T-helper 1 cell (primary cell): Measurements from ENCODE around the gene APCS.

Experiments used
- DNase-seq, 5 donors: peaks; one replicate each; pipeline ENCODE4 v3.0.0-alpha.2; 2012 to 2020
- total RNA-seq, 4 donors: gene quantifications; one replicate each; lab custom pipeline; 2026; lab: John Stamatoyannopoulos, UW

The APCS gene
- total RNA-seq: 0 reads per million in 4 donors

- no peak for DNase-seq
Observed at GRCh38 chr1:159587461-159587951, at the start of gene APCS. Gene APCS, plus strand, starts transcription at chr1:159587826. Its CDS starts 96 bp downstream, at chr1:159587922.

- no peak for DNase-seq
Observed at GRCh38 chr1:159548126-159548525, 39.5 kb upstream of the APCS start.

- no peak for DNase-seq
Observed at GRCh38 chr1:159554261-159554660, 33.4 kb upstream of the APCS start.

GRCh38 chr1:159554696-159555095, 32.9 kb upstream of the APCS start:
- no peak for DNase-seq

- no peak for DNase-seq
Observed at GRCh38 chr1:159556931-159557369, 30.7 kb upstream of the APCS start.

- DNase-seq: no peak
Observed at GRCh38 chr1:159560599-159560998, 27.0 kb upstream of the APCS start.

- DNase-seq: no peak
Observed at GRCh38 chr1:159561497-159561896, 26.1 kb upstream of the APCS start.

- DNase-seq: no peak
Observed at GRCh38 chr1:159562680-159563079, 24.9 kb upstream of the APCS start.

- DNase-seq: no peak
Observed at GRCh38 chr1:159577446-159577845, 10.2 kb upstream of the APCS start.

- DNase-seq: no peak
Observed at GRCh38 chr1:159580340-159580739, 7.3 kb upstream of the APCS start.

- DNase-seq: no peak
Observed at GRCh38 chr1:159581422-159581821, 6.2 kb upstream of the APCS start.

GRCh38 chr1:159584536-159584935, 3.1 kb upstream of the APCS start:
- no peak for DNase-seq

- no peak for DNase-seq
Observed at GRCh38 chr1:159591981-159592380, 4.4 kb downstream of the APCS start.

- DNase-seq: no peak
Observed at GRCh38 chr1:159594625-159595405, 7.2 kb downstream of the APCS start.

- no peak for DNase-seq
Observed at GRCh38 chr1:159598196-159598595, 10.6 kb downstream of the APCS start.

GRCh38 chr1:159600894-159601293, 13.3 kb downstream of the APCS start:
- no peak for DNase-seq

GRCh38 chr1:159602501-159602999, 14.9 kb downstream of the APCS start:
- DNase-seq: no peak

- DNase-seq: no peak
Observed at GRCh38 chr1:159612211-159612885, 24.7 kb downstream of the APCS start.

GRCh38 chr1:159632922-159633321, 45.3 kb downstream of the APCS start:
- DNase-seq: no peak
